NCI-H524 (cell line): ENCODE data around the gene MTHFD1L.
"Not testable (repeated sequence)": the region's sequence is repeated elsewhere in the genome, so short reads cannot be mapped to it uniquely, and the experiment has no call there.

Experiments used
- DNase-seq, 2 experiments: peaks; one replicate each; lab custom pipeline; 2025; lab: John Stamatoyannopoulos, UW

The MTHFD1L gene

DNA sequence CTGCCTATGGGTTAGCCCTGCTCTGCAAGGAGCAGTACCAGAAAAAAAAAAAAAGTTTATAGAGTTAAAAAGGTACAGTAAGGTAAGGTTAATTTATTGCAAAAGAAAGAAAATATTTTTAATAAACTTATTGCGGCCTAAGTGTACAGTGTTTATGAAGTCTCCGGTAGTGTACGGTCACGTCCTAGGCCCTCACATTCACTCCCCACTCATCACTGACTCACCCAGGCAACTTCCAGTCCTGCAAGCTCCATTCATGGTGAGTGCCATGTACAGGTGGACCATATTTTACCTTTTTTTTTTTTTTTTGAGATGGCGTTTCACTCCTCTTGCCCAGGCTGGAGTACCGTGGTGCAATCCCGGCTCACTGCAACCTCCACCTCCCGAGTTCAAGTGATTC lies 258.1 kb downstream of the MTHFD1L start:
- not testable (repeated sequence) for DNase-seq

DNA sequence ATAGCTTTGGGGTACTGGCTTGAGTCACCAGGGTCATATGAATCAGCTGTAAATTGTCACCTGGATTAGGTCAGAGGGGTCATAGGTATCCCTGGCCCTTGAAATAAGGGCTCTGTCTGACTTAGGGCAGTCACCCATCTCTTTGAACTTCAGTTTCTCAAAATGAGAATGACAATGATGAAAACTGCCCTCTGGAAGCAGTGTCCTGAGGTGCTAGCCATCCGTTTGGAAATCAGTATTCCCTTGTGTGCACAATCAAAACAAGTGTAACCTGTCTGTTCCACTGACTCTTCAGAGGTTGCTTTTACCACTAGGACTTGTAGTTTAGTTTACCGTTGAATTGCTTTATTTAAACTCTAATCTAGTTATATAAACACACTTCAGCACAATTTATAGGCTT lies 259.7 kb downstream of the MTHFD1L start:
- DNase-seq: not testable (repeated sequence)

DNA sequence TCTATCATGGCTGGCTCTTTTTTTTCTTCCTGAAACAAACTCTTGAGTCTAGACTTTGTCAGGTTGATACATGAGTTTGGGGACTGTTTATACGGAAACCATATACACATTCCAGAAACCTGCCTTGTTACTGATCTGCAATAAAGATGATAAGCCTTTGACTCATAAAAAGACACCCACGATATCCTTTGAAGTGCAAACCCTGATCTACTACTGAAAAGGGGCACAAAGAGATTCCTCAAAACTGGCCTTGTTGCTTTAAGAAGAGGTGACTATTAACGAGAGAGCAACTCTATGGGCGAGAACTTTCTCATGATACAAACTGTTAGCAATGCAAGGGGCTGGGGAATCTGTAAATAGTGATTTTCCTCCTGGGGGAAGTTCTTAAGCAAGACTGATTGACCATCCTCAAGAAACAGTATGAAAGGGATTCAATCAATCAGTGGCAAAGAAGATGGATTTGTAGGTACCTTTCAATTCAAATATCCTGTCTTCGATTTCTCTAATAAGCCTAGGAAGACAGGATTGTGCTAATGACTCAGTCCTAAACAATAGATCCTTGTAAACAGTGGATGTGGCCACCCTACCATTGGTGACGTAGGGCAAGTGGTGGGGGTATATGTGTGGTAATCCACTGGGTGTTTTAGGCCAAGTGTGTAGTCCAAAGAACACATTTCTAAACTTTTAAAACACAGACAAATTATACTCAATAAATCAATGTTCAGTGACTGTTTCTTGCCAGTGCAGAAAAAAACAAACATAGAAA lies 260.3 kb downstream of the MTHFD1L start:
- not testable (repeated sequence) for DNase-seq

DNA sequence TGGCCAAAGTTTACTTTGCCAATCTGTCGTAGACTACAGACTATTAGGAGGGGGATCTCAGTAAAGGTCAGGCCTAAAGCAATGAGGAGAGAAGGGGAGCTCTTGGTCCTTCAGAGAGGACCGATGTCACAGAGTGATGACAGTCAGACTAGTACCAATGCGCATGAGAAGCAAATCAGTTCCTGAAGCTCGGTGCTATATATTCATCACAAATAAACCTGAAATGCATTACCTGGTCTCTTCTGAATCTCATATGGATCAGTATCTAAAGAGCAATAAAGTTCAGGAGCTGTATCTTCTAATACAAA lies 260.9 kb downstream of the MTHFD1L start:
- not testable (repeated sequence) for DNase-seq

DNA sequence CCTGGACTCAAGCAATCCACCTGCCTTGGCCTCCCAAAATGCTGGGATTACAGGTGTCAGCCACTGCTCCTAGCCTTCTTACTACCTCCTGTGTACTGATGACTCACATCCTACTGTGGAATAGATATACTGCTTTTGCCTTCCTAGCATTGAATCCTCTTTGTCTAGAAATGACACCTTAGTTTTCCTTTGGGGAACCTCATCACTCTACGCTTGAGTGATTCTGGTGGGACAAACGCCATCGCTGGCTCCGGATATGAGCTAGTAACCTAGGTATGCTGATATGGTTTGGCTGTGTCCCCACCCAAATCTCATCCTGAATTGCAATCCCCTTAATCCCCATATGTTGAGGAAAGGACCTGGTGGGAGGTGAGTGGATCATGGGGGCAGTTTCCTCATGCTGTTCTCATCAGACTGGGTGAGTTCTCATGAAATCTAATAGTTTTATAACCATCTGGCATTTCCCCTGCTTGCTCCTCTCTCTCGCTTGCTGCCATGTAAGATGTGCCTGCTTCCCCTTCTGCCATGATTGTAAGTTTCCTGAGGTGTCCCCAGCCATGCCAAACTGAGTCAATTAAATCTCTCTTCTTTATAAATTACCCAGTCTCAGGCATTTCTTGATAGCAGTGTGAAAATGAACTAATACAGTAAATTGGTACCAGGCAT lies 261.8 kb downstream of the MTHFD1L start:
- DNase-seq: not testable (repeated sequence)

DNA sequence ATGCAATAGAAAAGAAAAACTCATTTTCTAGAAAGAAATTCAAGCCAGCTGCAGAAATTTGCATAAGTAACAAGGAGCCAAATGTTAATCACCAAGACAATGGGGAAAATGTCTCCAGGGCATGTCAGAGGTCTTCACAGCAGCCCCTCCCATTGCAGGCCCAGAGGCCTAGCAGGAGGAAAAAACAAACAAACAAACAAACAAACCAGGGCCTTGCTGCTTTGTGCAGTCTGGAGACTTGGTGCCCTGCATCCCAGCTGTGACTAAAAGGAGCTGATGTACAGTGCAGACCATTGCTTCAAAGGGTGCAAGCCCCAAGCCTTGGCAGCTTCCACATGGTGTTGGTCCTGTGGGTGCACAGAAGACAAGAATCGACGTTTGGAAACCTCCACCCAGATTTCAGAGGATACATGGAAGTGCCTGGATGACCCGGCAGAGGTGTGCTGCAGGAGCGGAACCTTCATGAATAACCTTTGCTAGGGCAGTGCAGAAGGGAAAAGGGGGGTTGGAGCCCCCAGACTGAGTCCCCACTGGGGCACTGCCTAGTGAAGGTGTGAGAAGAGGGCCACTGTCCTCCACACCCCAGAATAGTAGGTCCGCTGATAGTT lies 263.4 kb downstream of the MTHFD1L start:
- no peak for DNase-seq

GRCh38 chr6:151130329-151130728 lies 264.8 kb downstream of the MTHFD1L start:
- no peak for DNase-seq

DNA sequence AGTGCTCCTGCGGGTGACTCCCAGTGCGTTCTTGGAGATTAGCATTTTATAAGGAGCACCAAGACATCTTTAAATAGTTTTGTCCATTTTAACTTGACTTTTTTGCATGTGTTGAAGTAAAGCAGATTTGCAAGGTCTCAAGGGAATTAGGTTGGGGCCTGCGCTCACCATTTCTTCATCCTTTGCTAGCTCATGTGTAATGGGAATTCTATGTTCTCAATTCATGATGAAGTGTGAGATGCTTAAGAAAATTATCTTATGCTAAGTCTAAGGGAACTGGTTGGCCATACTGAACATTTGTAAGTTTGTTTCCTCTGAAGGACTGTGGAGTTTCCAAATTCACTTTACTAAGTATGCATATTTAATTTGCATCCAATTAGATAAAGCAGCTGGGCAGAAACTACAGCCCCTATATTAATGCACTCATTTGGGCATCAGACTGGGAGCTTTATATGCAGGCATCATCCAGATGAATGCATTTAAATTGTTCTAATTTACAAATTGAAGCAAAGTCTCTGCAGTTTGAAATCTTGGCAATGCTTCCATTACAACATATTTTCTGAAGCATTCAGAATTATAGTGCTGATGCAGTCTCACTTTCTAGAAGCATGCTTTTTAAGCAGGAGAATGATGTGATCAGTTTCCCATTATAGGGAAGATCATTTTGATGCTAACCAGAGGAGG lies 266.0 kb downstream of the MTHFD1L start:
- no peak for DNase-seq

DNA sequence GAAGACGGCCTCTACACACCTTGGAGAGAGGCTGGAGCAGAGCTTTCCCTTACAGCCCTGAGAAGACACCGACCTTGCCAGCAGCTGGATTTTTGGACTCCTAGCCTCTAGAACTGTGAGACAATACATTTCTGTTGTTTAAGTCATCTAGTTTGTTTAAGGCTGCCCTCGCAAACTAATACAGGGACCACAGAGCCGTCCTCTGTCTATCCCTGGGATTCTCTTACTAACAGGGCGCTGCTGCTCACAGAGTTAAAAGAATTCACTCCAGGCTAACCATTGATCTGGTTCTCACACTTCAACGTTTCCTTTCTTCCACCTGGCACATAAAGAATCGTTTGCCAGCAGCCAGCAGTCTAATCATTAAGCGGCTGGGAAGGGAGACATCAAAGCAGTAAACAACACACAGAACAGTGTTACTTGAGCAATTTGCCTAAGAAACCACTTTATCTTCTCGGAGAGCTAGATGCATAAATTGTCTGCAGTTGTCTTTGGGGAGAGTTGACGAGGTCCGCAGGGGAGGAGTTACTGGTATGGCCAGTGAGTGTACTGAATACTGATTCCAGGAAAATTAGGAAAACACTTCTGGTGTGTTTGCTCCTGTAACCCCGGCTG lies 270.7 kb downstream of the MTHFD1L start:
- DNase-seq: no peak

DNA sequence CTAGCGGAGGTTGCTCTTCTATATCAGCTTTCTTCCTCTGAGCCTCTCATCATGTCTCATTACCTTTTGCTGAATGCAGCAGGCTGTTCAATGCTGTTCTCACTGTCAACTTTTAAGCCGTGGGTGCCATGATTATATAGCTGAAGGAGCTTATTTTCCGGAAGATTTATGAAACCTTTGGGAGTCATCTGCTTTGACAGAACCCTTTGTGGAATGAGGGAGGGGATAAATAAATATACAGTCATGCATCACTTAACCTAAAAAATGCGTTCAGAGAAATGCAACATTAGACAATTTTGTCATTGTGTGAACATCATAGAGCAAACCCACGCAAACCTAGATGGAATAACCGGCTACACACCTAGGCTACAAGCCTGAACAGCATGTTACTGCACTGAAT lies 272.0 kb downstream of the MTHFD1L start:
- DNase-seq: no peak

- DNase-seq: no peak
Measured at GRCh38 chr6:151139524-151139923, 274.0 kb downstream of the MTHFD1L start.

DNA sequence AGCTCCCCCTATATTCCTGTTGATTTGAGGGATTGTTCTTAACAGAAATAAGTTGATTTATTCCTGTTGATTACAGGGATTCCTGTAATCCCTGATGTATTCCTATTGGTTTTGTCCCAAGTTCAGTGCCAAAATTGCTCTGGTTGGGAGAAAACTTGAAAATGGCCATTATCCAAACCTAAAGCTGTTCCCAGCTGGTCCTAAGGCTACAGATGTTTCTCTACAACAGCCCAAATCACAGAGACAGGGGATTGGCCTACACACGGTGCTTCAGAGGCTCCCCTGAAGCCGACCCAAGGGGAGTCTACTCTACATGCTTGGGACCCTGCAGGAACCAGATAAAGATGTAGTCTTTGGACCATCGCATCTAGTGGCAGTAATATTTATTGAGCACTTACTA lies 275.3 kb downstream of the MTHFD1L start:
- DNase-seq: no peak

GRCh38 chr6:151141685-151142084 lies 276.2 kb downstream of the MTHFD1L start:
- DNase-seq: no peak

GRCh38 chr6:151142676-151143075 lies 277.2 kb downstream of the MTHFD1L start:
- no peak for DNase-seq

GRCh38 chr6:151143337-151143736 lies 277.8 kb downstream of the MTHFD1L start:
- no peak for DNase-seq

DNA sequence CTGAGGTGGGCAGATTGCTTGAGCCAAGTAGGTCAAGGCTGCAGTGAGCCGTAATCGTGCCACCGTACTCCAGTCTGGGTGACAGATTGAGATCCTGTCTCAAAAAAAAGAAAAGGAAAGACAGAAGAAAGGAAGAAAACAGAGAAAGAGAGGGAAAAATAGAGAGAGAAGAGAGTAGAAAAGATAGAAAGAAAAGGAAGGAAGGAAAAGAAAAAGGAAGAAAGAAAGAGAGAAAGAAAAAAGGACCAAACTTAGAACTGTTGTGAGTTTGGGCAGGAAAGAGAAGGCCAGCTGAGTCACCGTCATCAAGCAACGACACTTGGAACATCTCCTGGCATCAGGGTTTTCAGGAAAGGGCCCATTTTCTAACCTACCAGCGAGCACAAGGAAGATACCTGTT lies 278.3 kb downstream of the MTHFD1L start:
- DNase-seq: no peak

- no peak for DNase-seq
Measured at GRCh38 chr6:151147118-151147832, 281.8 kb downstream of the MTHFD1L start.

DNA sequence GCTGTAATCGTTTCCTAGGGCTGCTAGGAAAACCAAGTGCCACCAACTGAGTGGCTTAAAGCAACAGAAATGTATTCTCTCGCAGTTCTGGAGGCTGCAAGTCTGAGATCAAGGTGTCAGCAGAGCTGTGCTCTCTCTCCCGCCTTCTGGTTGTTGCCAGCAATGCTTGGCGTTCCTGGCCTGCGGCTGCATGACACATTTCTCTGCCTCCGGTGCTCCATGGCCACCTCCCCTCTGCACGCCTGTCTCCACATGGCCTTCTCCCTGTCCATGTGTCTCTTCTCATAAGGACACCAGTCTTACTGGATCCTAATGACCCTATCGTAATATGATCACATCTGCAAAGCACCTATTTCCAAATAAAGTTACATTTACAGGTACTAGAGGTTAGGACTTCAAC lies 282.6 kb downstream of the MTHFD1L start:
- DNase-seq: no peak

- no peak for DNase-seq
Measured at GRCh38 chr6:151149793-151150192, 284.3 kb downstream of the MTHFD1L start.
